ENCODE measurements around the gene SPACA5. TPM values are rescaled to one million over a fixed set of nuclear protein-coding genes. Genes with fewer than 3 reads are reported as not detected.
"Not testable (repeated sequence)": the region's sequence is repeated elsewhere in the genome, so short reads cannot be mapped to it uniquely, and the experiment has no call there.

SPACA5 gene
- total RNA-seq, result not detected in 2 replicates

DNA sequence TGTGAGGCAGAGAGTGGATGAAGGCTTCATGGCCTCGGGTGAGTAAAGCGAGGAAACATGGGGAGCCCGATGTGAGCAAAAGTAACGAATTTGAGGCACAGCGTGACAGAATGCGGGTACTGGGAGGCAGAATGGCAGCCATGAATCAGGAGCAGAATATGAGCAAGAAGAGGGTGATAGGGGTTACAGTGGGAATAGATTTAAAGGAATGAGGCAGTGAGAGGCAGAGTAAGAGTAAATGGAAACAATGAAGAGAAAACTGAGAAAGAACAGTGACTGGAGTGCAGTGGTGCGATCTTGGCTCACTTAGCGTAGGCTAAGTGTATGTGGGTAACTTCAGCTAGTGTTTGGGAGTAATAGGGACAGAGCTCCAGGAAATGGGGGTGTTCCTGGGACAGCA is at the start of gene SPACA5:
Gene SPACA5 (plus strand): TSS at position 301 of the 400 bp plus-strand sequence. CDS start 815 bp downstream, outside the sequence.
- intact Hi-C loops (cut with micrococcal nuclease), result not testable (repeated sequence)

DNA sequence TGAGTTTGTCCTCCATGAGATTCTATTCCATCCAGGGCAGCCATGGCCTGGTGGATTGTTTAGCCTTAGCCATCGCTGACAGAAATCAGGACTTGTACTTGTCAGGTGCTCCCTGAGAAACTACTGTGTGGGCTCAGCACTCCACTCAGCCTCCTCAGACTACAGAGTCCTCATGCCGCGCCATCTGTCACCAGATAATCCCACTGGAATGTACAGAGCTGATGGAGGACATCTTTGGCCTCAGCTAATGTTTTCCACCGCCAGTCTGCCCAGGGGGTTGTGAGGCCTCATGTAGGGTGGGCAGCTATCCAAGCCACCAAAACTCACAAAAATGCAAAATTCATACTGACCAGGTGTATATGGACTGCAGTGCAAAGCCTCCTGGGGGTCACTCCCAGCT is 48.6 kb upstream of the SPACA5 start:
- intact Hi-C loops (cut with micrococcal nuclease), result not testable (repeated sequence)

DNA sequence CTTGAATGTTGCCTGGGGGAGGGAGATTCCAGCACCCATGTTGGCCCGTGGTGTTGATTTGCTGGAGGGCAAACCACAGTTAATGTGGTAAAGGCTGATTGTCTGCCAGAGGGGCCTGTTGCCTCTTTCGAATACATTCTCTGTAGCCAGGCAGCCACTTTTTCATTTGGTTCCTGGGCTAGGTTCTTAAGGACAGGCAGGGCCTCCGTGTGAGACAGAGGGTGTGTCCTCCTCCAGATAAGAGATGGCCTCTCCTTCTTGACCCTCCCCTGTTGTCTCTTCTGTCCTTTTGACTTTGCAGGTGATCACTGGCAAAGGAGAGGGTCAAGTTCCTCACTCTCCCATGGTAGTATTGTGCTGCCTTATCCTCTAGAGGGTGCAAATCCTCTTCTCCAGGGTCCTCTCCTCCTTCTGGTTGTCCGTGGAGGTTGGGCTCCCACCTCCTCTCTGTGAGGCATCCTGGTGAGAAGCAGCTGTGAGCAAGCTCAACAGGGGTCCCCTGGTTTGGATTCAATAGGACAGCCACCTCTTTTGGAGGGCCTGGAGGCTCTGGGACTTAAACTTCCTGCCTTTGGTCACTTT is 47.9 kb upstream of the SPACA5 start:
- intact Hi-C loops (cut with micrococcal nuclease), result no loop called here

DNA sequence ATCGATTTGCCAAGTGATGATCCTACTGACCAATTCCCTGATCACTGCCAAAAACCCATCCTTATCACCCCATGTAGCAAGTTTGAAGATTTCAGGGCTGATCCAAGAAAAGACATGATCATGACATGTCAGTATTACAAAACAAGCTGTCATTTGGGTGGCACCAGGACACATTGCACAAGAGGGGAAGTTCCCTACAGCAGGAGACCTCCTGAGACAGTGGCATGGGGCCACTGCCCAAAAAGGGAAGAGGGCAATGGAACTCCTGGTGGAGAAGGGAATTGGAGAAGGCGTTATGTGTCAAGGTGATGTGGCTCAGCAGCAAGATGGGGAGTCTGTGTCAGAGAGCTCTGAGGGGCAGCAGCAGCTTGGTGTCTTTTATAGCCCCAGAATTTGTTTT is 46.4 kb upstream of the SPACA5 start:
- intact Hi-C loops (cut with micrococcal nuclease), result no loop called here

DNA sequence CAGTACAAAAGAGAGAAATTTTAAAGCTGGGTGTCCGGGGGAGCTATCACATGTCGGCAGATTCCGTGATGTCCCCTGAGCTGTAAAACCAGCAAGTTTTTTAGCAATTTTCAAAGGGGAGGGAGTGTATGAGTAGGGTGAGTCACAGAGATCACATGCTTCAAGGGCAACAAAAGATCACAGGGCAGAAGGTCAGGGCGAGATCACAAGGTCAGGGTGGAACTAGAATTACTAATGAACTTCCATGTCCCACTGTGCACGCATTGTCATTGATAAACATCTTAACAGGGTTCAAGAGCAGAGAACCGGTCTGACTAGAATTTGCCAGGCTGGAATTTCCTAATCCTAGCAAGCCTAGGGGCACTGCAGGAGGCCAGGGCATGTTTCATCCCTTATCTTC is 45.0 kb upstream of the SPACA5 start:
- intact Hi-C loops (cut with micrococcal nuclease), result not testable (repeated sequence)

DNA sequence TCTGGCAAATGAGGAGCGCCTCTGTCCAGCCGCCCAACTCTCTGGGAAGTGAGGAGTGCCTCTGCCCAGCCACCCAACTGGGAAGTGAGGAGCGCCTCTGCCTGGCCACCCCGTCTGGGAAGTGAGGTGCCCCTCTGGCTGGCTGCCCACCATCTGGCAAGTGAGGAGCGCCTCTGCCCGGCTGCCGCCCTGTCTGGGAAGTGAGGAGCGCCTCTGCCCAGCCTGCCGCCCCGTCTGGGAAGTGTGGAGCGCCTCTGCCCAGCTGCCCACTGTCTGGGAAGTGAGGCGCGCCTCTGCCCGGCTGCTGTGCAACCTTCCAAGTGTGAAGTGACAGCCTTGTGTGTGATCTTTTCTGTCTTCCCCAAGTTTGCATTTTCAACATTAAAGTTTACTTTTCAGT is 41.3 kb upstream of the SPACA5 start:
- intact Hi-C loops (cut with micrococcal nuclease), result not testable (repeated sequence)

DNA sequence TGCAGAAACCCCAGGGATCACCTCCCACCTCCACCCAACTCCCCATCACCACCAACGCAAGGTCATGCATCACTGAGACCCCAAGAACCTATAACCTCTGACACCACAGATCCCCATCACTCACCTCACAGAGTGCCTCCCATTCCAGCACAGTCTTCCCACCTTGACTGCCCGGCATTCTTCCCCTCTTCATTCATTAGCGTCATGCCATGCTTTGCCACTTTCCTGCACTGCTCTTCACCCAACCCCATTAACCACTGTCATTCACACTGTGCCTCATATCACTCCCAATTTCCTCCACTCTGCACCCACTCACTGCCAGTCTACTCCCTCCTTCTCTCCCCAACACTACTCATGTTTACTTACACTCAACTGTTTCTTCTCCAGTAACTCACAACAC is 33.6 kb upstream of the SPACA5 start:
- intact Hi-C loops (cut with micrococcal nuclease), result no loop called here

DNA sequence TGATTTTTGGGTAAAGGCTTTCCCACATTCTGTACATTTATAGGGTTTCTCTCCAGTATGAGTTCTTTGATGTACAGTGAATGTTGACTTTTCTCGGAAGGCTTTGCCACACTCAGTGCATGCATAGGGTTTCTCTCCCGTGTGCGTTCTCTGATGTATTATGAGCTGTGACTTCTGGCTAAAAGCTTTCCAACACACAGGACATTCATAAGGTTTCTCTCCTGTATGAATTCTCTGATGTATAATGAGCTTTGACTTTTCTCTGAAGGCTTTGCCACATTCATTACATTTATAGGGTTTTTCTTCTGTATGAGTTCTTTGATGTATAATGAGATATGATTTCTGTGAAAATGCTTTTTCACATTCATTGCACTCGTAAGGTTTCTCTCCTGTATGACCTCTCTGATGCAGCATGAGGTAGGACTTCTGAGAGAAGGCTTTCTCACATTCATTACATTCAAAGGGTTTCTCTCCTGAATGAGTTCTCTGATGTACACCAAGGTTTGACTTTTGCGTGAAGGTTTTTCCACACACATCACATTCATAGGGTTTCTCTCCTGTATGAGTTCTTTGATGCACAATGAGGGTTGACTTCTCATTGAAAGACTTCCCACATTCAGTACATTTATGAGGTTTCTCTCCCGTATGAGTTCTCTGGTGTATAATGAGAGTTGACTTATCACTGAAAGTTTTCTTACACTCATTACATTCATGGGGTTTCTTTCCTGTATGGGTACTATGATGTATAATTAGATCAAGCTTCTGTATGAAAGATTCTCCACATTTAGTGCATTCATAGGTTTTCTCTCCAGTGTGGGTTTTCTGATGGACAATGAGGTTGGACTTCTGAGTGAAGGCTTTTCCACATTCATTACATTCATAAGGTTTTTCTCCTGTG is 30.3 kb upstream of the SPACA5 start:
- intact Hi-C loops (cut with micrococcal nuclease), result no loop called here

DNA sequence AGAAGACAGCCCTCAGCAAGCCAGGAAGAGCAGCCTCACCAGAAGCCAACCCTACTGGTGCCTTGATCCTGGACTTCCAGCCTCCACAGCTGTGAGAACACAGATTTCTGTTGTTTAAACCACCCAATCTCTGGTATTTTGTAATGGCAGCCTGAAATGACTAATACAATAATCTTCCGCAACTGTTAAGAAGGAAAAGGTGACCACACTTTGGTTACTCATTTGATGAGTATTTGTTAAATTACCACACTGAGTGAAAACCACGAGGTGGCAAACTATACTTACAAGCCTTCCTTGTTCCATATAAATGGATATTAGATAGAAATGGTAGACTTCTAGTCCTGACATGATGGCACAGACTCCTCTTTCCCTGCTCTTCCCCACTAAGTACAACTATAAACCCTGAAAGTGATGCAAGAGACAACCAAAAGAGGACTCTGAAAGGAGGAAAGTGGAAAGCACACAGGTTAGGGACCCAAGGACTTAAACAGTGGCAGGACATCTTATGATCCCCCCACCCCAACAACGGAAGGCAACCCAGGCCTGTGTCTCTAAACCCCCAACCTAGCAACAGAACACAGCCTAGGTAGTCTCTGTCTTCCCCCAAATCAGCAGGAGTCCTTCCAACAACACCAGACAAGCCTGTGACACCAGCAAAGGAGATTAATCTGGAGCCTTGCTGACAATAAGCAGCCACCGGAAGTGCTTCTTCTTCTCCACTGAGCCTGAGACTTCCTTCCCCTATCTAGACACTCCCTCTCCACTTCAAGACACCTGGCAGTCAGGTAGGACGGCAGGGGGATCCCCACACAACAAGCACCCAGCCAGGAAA is 15.3 kb upstream of the SPACA5 start:
- intact Hi-C loops (cut with micrococcal nuclease), result no loop called here

DNA sequence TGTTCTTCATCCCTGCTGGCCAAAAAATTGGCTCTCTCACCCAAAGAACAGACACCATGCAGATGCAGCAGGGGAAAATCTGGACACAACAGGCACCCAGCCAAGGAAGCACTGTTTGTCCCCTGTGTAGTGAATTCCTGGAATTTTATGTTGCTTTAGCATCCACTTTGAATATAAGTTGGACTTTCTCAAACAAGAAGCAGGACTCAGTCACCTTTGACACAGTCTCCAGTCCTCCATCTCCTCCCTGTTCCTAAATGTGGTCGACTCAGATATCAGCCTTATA is 14.8 kb upstream of the SPACA5 start:
- intact Hi-C loops (cut with micrococcal nuclease), result no loop called here

DNA sequence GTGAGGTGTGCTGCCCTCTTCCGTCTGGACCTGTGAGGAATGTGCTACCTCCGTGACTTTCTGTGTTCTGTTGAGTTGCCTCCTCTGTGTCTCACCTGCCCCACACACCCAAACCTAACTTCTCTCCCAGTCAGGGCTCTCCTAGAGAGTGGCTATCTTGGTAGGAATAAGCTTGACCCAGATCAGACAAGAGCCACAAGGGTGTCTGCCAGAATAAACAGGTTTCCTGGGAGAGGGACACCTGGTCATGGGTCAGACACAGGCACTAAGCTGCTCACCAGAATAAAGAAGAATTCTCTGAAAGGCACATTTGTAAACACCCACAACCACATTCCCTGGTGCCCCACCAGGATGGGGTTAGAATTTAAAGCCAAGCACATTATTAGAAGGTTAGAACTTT is 14.1 kb upstream of the SPACA5 start:
- intact Hi-C loops (cut with micrococcal nuclease), result no loop called here

DNA sequence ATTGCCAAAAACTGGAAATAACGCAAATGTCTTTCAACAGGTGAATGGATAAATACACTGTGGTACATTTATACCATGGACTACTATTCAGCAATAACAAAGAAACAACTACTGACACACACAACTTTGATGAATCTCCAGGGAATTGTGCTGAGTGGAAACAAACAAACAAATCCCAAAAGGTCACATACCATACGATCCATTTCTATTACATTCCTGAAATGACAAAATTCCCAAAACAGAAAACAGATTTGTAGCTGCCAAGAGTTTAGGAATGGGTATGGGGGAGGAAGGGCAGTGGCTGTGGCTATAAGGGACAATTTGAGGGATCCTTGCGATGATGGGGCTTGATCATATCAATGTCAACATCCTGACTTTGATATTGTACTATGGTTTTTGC is 5.5 kb upstream of the SPACA5 start:
- intact Hi-C loops (cut with micrococcal nuclease), result loop anchor here (5.0 kb wide), 1 partner anchor 769 kb away; the partner anchor contains the start of gene USP11

DNA sequence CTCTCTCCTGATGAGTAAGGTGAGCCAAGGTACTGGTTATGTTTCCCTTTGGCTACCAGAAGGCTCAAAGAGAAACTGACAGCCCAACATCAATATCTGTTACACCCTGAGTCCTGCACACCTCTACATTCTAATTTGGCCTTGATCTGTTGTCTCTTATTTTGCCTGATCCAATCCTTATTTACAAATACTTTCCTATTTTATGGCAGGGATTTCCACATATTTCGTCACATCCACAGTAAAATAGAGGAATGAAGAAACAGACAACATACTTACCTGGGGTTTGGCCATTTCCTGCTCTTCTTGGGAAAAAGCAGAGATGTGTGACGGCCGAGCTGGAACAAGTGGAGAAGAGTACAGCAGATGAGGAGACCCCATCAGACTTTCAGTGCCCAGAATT is 4.5 kb upstream of the SPACA5 start:
- intact Hi-C loops (cut with micrococcal nuclease), result loop anchor here (5.0 kb wide), 1 partner anchor 770 kb away; the partner anchor contains the start of gene USP11

DNA sequence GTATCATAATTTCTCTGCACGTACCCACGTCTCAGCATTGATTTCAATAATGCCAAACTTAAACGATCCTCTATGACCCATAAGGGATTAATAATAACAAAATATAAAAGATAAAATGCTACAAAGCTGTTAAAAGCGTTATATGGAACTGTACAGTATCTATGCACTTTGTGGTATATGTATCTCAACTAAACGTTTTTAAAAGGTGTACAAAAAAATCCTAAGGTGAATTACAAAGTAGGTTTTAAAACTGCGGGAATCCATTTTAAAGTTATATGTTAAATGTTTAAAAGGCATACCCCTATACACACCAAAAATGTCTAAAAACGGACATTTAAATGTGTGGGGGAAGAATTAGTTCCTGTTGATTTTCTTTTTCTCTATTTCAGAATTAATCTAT is 3.9 kb upstream of the SPACA5 start:
- intact Hi-C loops (cut with micrococcal nuclease), result loop anchor here (5.0 kb wide), 1 partner anchor 771 kb away; the partner anchor contains the start of gene USP11

DNA sequence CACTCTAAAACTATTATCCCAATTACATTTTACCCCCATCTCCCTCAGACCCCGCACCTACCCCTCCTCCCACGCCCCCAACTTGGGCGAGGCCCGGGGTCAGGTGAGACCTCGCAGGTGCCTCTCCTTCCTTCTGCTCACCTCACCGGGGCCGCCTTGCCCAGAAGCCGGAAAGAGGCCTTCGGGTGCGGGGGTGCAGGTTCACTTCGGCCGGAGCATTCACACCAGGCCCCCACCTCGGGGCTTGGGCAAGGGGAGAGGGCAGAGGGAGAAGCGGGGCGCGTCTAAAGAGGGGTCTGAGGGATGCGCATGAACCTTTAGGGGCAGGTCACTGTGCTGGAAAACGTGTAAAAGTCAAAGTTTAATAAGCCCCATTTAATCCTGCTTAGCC is 3.4 kb upstream of the SPACA5 start:
- intact Hi-C loops (cut with micrococcal nuclease), result loop anchor here (5.0 kb wide), 1 partner anchor 771 kb away; the partner anchor contains the start of gene USP11

DNA sequence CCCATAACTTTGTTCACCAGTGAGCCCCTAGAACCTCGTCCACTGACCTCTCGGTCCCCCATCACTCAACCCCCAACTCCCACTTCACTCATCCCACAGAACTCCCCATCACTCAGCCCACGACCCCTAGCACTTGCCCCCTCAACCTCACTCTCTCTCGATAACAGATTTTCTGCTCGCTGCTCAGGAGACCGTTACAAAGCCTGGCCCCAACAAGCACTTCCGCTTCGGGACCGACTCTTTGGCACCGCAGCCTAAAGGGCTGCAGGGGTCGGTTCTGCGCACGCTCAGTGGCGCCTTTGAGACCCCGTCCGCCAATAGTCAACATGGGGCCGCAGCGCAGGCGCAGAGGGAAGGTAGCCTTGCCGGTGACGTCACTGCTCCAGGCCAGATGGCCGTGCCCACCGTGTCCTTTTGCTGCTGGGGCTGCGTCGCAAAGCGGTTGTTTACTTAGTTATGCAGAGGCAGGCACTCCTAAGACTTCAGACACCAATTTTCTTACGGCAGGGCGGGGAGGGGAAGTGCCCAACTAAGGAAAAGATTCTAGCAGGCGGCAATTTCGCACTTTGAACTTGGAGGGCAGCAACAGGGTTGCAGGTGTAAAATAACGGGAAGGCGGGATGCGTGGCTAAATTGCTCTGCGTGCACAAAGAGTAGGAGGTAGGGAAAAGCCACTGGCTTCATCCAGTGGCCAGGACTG is 2.9 kb upstream of the SPACA5 start, which contains the start of gene ZNF182:
Gene ZNF182 (minus strand): TSS at position 232 of the 700 bp plus-strand sequence. CDS start 1,380 bp downstream, outside the sequence.
- intact Hi-C loops (cut with micrococcal nuclease), result loop anchor here (5.0 kb wide), 1 partner anchor 772 kb away; the partner anchor contains the start of gene USP11

DNA sequence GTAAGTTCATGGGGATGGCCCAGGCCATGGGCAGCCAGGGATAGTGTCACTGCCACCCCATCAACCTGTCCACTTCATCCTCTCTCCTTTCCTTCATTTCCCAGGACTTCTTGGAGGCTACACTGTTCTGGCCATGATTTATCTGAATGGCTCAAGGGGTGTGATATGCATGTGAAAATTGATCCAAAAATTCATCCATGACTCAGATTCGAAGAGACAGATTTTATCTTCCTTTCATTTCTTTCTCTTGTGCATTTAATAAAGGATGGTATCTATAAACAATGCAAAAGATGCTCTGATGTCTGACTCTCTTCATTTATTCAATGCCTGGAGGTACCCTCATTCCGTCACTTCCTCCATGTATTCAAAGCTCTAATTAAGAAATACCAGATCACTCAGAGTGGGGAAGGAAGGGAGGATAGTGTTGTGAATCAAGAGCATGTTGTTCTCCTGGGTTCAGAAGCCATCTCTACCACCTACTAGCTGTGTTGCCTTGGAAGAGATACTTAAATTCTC is 2.7 kb downstream of the SPACA5 start:
- intact Hi-C loops (cut with micrococcal nuclease), result not testable (repeated sequence)

DNA sequence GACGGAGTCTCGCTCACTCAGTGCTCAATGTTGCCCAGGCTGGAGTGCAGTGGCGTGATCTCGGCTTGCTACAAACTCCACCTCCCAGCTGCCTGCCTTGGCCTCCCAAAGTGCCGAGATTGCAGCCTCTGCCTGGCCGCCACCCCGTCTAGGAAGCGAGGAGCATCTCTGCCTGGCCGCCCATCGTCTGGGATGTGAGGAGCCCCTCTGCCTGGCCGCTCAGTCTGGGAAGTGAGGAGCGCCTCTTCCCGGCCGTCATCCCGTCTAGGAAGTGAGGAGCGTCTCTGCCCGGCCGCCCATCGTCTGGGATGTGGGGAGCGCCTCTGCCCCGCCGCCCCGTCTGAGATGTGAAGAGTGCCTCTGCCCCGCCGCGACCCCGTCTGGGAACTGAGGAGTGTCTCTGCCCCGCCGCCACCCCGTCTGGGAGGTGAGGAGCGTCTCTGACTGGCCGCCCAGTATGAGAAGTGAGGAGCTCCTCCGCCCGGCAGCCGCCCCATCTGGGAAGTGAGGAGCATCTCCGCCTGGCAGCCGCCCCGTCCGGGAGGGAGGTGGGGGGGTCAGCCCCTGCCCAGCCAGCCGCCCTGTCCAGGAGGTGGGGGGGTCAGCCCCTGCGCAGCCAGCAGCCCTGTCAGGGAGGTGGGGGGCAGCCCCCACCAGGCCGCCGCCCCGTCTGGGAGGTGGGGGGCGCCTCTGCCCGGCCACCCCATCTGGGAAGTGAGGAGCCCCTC is 10.0 kb downstream of the SPACA5 start:
- intact Hi-C loops (cut with micrococcal nuclease), result not testable (repeated sequence)

DNA sequence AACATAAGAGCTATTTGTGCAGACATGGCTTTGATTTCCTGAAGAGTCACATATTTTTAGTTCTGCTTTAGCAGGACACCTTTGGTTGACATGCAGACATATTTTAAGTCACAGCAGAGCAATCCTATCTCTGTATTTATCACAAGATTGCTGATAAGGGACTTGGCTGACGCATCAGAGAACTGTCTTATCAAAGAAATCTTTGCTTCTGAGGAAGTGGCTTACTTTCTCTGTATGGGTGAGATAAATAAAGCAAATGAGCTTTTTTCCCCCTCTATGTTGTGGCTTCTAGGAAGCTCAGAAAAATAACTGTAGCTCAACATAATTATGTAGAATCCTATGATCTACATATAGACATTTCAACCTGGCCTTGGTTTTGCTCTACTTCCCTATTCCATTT is 13.1 kb downstream of the SPACA5 start:
- intact Hi-C loops (cut with micrococcal nuclease), result loop anchor here (10.0 kb wide), 2 partner anchors 365 to 535 kb away; partner anchors contain the start of genes ELK1, UXT and ZNF41

DNA sequence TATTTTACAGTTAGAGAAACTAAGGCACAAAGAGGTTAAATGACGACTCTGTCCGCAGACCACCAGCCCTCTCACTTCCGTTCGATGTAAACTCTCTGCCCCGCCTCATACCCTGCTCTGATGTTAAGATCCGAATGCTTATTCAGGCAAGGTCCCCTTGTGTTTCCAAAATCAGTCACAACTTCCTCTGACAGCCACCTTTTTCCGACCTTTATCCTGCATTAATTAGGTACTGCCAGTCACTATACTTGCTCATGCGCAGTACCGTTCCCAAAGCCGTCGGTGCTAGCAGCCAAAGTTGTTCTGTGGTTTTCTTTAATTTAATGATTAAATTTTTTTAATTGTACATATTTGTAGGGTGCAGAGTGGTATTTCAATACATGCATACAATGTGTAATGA is 13.7 kb downstream of the SPACA5 start:
- intact Hi-C loops (cut with micrococcal nuclease), result loop anchor here (10.0 kb wide), 2 partner anchors 366 to 536 kb away; partner anchors contain the start of genes ELK1, UXT and ZNF41

Measured in T-helper 2 cell treated with Interferon-gamma antibody and Interleukin-4, amounts not matched to agents 100 ng/mL and 5 ng/mL, for 36 hours (primary cell).